Central memory CD8-positive, alpha-beta T cell (primary cell): ENCODE measurements around the gene MEIOB.

Experiments
- ATAC-seq: fragments of 150-1000 bp; cut with Tn5 transposase; replicated peaks from 2 replicates; pipeline ENCODE4 v1.10.0; 2022; ENCODE audit warnings: mild to moderate bottlenecking, moderate FRiP score, moderate number of reproducible peaks; ENCODE audit not compliant: poor library complexity, severe bottlenecking; ENCODE audit errors: extremely low read depth
- DNase-seq, 2 donors: peaks; one replicate each; pipeline ENCODE4 v3.0.0; 2021; ENCODE audit warnings: low spot score in 2 of 2
- H3K27ac Mint-ChIP-seq: one replicate; pipeline ENCODE4 v1.8.0; 2022; ENCODE audit warnings: low read depth, mild to moderate bottlenecking, moderate library complexity, mixed read lengths
- H3K27me3 Mint-ChIP-seq: one replicate; pipeline ENCODE4 v1.8.0; 2022; ENCODE audit warnings: mixed read lengths
- H3K36me3 Mint-ChIP-seq: one replicate; pipeline ENCODE4 v1.8.0; 2022; ENCODE audit warnings: mild to moderate bottlenecking, moderate library complexity, mixed read lengths; ENCODE audit not compliant: insufficient read depth
- H3K4me1 Mint-ChIP-seq: one replicate; pipeline ENCODE4 v1.8.0; 2022; ENCODE audit warnings: mixed read lengths
- H3K4me3 Mint-ChIP-seq: one replicate; pipeline ENCODE4 v1.8.0; 2022; ENCODE audit warnings: mild to moderate bottlenecking, moderate library complexity, mixed read lengths
- H3K9me3 Mint-ChIP-seq: one replicate; pipeline ENCODE4 v1.8.0; 2022; ENCODE audit warnings: mixed read lengths

The MEIOB gene

DNA sequence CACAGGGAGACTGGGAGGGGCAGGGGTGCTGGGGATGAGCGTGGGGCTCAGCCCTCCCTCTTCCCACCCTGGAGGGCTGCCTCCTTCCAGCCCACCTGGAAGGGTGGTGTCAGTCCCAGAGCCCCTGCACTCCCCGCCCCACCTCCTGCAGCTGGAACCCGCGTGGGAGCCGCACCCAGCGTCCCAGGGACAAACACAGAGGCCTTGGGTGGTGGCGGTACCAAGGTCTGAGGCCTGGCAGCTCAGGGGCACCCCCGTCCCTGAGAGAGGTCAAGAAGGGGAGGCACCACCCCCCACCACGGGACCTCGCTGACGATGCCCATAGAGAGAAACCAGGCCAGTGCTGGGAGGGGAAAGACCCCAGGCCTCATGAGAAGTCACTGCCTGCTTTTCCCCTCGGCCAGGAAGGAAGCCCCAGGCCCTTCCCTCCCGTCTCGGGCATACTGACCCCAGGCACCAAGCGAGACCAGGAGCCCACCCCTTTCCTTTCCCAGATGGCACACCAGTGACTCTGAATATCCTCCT, 42.2 kb upstream of the MEIOB start:
- no peak for ATAC-seq

DNA sequence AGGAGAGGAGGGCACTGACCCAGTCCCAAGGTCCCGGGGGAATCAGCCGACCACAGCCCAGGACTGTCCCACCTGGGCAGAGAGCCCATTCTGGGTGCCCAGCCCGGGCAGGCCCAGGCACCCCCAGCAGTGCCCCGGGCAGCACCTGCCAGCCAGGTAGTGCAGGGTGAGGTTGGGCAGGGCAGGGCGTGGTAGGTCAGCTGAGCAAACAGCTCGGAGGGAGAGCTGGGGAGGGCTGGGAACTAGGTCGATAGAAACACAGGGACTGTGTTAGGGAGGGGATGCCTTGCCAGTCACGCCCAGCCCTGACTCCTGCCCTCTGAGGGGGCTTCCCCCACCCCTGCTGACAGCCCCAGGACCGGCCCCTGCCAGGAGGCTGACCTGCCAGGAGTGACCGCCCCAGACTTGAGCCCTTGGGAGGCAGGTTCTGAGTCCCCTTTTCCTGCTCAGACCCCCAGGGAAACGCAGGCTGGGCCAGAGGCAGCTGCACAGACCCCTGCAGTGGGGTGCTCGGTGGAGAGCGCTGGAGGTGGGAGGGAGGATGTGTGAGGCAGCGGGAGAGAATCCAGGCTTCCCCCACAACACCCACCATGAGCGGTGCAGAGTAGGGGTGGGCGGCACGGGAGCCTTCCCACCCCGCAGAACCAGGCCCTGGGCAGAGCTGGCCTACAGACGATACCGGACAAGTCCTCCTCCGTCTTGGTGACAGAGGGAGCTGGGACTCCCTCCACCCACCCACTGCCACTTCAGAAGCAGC, 41.5 kb upstream of the MEIOB start:
- Mint-ChIP-seq H3K27ac (no peak overlapping the region), H3K36me3 (peaks cover 4% of the 10 kb centered on the region), H3K4me3 (no peak overlapping the region), H3K27me3 (peaks cover 37% of the 10 kb centered on the region), H3K9me3 (no peaks in the 10 kb centered on the region), H3K4me1 (no peaks in the 10 kb centered on the region)
- DNase-seq = no peak
- no peak for ATAC-seq

More for the DNA sequence above, 42.2 kb upstream of the MEIOB start:
- Mint-ChIP-seq H3K4me1 (no peaks in the 10 kb centered on the region), H3K27ac (no peak overlapping the region), H3K27me3 (peaks cover 31% of the 10 kb centered on the region), H3K9me3 (no peaks in the 10 kb centered on the region), H3K4me3 (no peak overlapping the region), H3K36me3 (peaks cover 4% of the 10 kb centered on the region)
- no peak for DNase-seq

DNA sequence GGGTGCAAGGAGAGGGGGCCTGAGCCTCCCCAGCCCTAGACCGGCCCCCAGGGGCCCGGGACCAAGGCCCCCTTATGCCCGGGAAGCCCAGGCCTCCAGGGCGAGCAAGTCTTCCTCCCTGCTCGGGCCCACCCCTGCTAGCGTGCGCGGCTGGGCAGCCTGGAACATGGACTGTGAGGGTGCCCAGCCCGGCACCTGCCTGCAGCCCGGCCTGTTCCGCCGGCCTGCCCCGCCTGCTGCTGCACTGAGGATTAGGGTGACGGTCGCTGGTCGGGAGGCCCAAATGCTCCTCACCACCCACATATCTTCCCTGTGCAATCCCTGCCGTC, 40.2 kb upstream of the MEIOB start:
- H3K9me3 Mint-ChIP-seq = no peaks in the 10 kb centered on the region
- H3K27ac Mint-ChIP-seq = no peak overlapping the region
- ATAC-seq = no peak
- peaks cover 38% of the 10 kb centered on the region for H3K27me3 Mint-ChIP-seq
- H3K36me3 Mint-ChIP-seq = peaks cover 4% of the 10 kb centered on the region
- H3K4me1 Mint-ChIP-seq = no peaks in the 10 kb centered on the region
- no peak for DNase-seq
- H3K4me3 Mint-ChIP-seq = no peak overlapping the region

DNA sequence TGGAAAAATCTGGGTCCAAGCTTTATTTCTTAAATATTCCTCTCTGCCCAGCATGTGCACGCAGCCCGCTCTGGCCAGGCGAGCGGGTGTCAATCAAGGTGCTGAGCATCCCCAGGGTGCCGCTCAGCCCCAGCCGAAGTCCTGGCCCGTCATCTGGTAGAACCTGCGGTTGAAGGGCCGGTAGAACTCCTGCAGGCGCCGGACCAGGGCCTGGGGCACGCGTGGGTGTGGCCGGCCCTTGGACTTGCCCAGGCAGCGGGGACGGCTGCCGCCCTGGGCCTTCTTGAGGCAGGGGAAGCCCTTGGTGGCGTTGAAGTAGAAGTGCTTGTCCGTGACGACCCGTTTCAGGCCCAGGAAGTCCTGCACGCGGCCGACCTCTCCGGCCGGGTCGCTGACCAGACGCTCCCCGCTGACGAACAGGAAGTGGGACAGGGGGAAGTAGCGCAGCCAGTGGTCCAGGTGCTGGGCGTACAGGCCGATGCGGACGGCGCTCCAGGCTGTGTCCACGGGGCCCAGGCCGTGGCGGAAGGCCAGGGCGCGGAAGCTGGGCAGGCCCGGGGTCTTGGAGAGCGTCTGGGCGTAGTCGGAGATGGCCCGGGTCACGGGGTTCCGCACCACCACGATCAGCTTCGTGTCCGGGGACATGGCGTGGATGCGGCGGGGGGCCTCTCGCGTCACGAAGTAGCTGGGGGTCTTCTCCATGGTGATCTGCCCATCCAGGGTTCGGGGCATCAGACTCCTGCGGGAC, 39.7 kb upstream of the MEIOB start:
- peaks cover 4% of the 10 kb centered on the region for H3K36me3 Mint-ChIP-seq
- no peak for DNase-seq
- H3K4me1 Mint-ChIP-seq = no peaks in the 10 kb centered on the region
- H3K27ac Mint-ChIP-seq = no peak overlapping the region
- ATAC-seq = no peak
- no peaks in the 10 kb centered on the region for H3K9me3 Mint-ChIP-seq
- H3K4me3 Mint-ChIP-seq = no peak overlapping the region
- peaks cover 35% of the 10 kb centered on the region for H3K27me3 Mint-ChIP-seq

DNA sequence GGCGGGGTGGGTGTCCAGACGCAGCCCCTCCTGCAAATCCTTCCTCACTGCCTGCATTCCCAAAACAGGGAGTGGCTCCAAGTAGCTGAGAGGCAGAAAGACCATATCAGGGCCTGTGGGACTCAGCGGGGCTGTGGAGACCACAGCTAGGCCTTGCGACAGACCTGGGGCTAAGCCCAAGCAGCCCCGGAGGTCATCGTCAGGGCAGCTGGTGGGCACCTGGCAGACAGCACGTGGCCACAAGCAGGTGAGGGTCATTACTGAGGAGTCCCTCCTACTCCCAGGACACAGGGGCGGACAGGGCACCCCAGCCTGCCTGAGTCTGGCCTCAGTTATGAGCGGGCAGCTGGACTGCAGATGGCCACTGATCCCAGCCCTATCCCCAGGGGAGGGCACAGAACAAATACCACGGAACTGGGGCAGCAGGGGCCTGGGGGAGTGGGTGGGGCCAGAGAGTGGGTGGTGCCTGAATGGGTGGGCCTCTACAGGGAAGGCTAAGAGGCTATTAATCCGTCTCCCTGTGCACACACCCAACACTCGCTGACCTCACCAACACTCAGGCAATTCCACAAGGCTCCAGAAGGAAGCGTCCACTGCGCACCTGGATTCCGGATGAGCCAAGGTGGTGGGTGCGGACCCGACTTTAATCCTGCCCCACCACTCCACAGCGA, 37.7 kb upstream of the MEIOB start:
- no peak overlapping the region for H3K4me3 Mint-ChIP-seq
- peaks cover 2% of the 10 kb centered on the region for H3K36me3 Mint-ChIP-seq
- no peaks in the 10 kb centered on the region for H3K4me1 Mint-ChIP-seq
- H3K27me3 Mint-ChIP-seq = peaks cover 25% of the 10 kb centered on the region
- H3K9me3 Mint-ChIP-seq = no peaks in the 10 kb centered on the region
- ATAC-seq (no peak), DNase-seq (no peak)
- no peak overlapping the region for H3K27ac Mint-ChIP-seq

DNA sequence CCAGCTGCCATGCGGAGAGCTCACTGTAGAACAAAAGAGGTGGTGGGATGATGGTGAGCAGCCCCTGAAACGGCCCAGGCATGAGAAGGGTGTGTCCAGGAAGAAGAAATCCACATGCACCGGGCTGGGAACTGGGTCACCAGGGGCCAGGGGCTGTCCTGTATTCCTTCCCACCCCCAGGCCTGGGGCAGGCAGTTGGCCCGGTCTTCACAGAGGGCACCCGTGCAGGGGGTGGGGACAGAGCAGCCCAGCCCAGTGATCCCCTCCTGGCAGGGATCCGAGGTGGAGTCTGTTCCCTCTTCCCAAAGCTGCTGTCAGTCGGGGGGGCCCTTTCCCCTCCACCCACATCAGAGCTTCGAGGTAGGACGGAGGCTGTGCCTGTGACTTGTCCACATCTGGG, 37.0 kb upstream of the MEIOB start:
- peaks cover 2% of the 10 kb centered on the region for H3K36me3 Mint-ChIP-seq
- no peak for DNase-seq
- peak overlapping the region; percentile 55 for H3K27ac Mint-ChIP-seq
- no peak for ATAC-seq
- no peaks in the 10 kb centered on the region for H3K9me3 Mint-ChIP-seq
- no peak overlapping the region for H3K4me3 Mint-ChIP-seq
- H3K4me1 Mint-ChIP-seq = no peaks in the 10 kb centered on the region
- H3K27me3 Mint-ChIP-seq = peaks cover 22% of the 10 kb centered on the region

DNA sequence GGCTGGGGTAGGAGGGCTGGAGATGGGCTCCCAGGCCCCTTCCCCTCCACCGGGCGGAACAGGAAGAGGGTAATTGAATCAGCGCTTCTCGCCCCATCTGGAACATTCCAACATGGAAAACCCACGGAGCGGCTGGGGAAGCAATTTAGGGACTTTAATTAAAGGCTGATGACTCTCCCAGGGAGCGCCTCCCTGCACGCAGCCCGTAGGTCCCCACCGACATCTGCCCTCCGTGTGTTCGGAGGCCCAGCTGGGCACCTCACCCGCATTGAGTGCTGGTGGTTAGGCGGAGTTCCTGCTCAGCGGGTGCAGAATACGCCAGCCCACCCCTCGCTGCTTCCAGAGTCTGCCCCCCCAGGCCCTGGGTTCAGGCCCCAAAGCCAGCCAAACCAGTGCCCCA, 36.2 kb upstream of the MEIOB start:
- no peaks in the 10 kb centered on the region for H3K4me1 Mint-ChIP-seq
- DNase-seq (no peak), ATAC-seq (no peak)
- H3K27ac Mint-ChIP-seq = peak overlapping the region; percentile 55
- H3K4me3 Mint-ChIP-seq = no peak overlapping the region
- H3K9me3 Mint-ChIP-seq = no peaks in the 10 kb centered on the region
- peaks cover 2% of the 10 kb centered on the region for H3K36me3 Mint-ChIP-seq
- H3K27me3 Mint-ChIP-seq = peaks cover 22% of the 10 kb centered on the region

DNA sequence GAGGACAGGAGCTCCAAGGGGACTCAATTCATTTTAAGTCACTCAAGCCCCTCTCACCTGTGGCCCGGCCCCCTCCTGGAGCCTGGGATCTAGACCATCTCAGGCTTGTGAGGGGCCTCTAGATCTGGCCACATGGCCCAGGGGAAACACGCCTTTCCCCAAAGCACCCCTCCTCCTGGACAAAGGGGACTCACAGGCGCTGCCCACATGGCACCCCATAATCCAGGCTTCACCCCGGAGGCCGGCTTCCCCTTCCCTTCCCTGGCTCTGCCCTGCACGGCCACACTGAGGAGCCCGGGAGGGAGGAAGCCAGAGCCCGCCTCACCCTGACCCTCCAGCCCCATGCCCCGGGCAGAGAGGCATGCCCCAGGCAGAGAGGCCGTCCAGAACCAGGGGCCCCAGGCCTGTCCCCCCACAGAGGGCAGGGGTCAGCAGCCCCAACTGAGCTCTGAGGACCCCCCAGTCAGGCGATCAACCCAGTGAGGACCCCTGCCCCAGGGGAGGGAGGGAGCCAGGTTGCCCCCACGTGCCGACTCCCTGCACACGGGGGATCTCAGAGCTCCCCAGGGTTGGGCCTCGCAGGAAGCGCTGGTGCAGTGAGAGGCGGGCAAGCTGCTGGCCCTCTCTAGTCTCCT, 35.4 kb upstream of the MEIOB start:
- DNase-seq (no peak), ATAC-seq (no peak)
- Mint-ChIP-seq H3K4me3 (no peak overlapping the region), H3K27ac (no peak overlapping the region), H3K9me3 (no peaks in the 10 kb centered on the region), H3K4me1 (no peaks in the 10 kb centered on the region), H3K27me3 (peaks cover 22% of the 10 kb centered on the region), H3K36me3 (peaks cover under 1% of the 10 kb centered on the region)

DNA sequence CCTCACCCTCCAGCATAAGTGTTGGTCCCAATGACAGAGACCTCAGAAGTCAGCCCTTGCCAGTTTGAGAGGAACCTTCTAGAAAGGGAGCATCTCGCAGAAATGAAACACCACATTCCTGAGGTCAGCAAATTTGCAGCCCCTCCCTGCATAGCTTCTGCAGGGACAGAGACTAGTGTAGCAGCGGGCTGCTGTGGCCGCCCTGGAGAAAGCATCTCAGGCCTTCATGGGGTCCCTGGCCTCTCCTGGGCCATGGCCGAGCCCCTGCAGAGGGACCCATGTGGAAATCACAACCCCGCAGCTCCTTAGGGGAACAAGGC, 34.8 kb upstream of the MEIOB start:
- H3K36me3 Mint-ChIP-seq = peaks cover 2% of the 10 kb centered on the region
- H3K4me3 Mint-ChIP-seq = no peak overlapping the region
- no peaks in the 10 kb centered on the region for H3K9me3 Mint-ChIP-seq
- ATAC-seq = no peak
- H3K27ac Mint-ChIP-seq = no peak overlapping the region
- H3K27me3 Mint-ChIP-seq = peaks cover 22% of the 10 kb centered on the region
- no peaks in the 10 kb centered on the region for H3K4me1 Mint-ChIP-seq
- DNase-seq = no peak

DNA sequence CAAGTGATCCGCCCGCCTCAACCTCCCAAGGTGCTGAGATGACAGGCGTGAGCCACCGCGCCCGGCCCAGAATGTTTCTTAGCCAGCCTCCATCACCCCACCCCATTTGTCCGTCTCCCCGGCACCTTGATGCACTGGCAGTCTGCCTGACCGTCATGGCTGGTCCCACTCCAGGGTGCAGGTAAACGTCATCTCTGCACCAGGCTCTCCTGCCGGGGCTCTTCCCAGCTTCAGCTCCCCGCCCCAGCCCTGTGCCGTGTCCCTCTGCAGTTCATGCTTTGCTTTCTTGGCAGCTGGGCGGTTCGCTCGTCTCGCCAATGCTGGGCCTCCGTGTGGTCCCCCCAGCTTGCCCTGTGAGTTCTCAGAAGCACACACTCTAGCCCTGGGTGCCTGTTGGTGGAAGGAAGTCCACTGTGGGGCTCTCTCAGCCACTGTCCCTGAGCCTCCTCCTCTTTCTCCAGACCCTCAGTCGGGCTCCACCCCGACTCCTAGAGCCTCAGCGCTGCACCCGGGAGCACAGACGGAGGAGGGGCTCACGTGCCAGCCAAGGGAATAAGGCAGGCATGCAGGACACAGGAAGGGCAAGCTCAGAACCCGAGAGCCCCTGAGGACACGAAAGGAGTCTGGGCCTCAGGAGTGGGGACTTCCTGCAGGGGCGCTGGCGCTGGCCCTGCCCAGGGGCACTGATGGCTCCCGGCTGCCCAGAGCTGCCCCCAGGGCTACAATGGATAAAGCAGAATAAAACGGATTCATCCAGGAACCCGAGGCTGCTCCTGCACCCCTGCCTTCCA, 34.3 kb upstream of the MEIOB start:
- Mint-ChIP-seq H3K27ac (no peak overlapping the region), H3K27me3 (peaks cover 22% of the 10 kb centered on the region), H3K9me3 (no peaks in the 10 kb centered on the region), H3K4me1 (no peaks in the 10 kb centered on the region), H3K36me3 (peaks cover 2% of the 10 kb centered on the region), H3K4me3 (no peak overlapping the region)
- DNase-seq = no peak
- no peak for ATAC-seq

DNA sequence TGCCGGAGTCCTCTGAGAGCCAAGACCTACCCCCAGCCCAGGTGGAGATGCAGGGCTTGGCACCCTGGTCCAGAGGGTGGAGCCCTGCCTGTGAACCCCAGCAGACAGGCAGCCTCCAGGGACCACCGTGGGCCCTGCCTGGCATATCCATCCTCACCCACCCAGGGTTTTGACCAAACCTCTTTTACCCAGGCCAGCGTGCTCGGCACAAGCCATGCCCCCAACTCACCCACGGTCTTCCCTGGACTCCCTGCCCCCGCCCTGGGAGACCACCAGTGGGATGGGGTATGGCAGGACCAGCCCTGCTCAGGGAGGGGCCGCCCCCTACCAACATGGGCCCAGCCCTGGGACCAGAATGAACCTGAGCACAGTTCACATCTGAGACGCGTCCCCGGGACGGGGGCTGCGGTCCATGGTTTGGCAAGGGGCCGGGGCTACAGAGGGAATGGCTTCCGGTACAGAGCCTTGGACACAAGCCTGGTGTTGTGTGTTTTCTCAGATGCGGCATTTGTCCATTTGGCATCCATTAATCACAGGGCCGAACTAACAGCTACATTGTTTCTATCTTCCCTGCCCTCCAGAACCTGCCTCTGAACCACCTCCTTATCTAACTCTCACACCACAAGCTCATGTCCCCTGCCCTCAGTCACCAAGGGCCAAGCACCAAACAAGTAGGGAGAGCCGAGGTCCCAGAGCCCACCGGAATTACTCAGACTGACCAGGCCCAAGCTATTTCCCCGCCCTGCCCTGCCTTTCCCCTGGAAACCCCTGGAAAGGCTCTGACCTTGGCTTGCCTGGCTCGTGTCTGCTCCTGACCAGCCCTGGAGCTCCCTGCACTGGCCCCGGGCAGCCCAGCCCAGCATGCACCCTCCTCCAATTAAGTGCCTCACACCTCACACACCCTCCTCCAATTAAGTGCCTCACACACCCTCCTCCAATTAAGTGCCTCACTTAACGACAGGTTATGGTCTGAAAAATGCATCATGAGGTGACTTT, 32.2 kb upstream of the MEIOB start:
- DNase-seq = no peak
- ATAC-seq = no peak
- Mint-ChIP-seq H3K9me3 (no peaks in the 10 kb centered on the region), H3K27ac (no peak overlapping the region), H3K27me3 (peaks cover 21% of the 10 kb centered on the region), H3K4me1 (no peaks in the 10 kb centered on the region), H3K4me3 (no peak overlapping the region), H3K36me3 (peaks cover 2% of the 10 kb centered on the region)
